Stimulated activated CD8-positive, alpha-beta memory T cell treated with anti-CD3 and anti-CD28 coated beads, Interleukin-4, amount 100 ng/mL, for 24 hours (primary cell): Measurements from ENCODE around the gene EPAS1.

Experiments used
- DNase-seq: peaks from one replicate; pipeline ENCODE4 v3.0.0-alpha.2; 2020; ENCODE audit warnings: low read depth

EPAS1 gene

DNA sequence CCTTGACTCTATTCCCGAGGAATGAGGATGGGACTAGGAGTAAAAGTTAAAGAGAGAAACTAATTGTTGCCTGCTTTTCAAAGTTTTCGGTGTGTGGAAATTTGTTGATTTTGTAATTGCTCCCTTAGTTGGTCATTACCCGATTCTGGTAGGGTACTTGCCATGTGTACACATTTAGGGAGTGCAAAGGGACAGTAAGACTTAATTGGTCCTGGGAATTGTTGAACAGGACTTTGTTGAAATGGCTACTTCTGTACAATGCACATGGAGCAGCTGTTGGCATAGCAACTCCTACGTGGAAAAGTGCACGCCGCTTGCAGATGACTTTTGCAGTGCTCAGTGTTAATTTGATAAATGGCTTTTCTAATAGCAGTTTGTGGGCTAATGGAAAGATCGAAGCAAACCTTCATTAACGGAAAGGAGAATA, 22.9 kb downstream of the EPAS1 start:
- no peak for DNase-seq

DNA sequence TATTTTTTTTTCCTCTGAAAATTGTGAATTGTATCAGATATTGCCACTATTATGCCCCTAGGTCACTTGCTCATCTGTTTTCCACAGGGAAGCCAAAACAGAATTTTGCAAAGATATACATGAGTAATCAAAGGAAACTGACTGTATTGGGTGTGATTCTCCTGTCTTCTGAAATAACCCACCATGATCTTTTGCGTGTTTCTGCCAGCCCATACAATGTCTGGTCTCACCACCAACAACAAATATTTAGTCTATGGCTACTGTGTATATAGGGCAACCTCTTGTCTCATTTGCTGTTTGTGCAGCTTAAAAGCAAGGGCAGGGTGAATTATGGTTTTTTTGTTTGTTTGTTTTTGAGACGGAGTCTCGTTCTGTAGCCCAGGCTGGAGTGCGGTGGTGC, 26.5 kb downstream of the EPAS1 start:
- no peak for DNase-seq

DNA sequence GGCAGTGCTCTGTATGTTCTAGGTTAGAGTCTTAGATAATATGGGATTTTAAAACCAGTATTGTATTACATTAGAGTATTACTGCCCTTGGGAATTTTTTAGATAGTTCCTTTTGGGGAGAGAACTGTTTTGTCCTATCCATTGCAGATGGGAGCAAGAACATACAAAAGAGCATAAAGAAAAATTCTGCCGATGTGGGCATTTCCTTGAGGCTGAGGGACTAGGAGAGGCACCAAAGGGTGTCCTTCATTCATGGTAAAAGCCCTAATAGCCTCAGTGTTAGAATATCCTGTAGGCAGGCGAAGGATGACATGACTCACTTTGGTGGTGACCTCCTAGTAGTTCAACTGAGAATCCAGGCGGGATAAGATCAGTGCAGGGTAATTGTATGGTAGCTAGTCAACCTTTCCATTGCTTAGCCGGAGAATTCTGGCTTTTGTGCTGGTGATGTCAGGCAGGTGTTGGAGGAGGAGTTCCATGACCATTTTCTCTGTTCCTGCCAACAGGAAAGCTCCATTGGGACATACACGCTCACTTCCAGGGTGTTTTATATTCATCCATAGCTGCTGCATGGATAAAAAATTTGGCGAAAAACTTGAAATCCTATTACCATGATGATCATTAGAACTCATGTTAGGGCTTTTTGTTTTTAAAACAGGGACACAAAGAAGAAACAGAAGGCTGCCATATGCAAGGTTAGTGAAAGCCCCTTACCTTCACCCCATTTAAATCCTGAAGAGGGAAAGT, 28.1 kb downstream of the EPAS1 start:
- no peak for DNase-seq

- DNase-seq = no peak
Observed at GRCh38 chr2:46326231-46326980, 29.2 kb downstream of the EPAS1 start.

DNA sequence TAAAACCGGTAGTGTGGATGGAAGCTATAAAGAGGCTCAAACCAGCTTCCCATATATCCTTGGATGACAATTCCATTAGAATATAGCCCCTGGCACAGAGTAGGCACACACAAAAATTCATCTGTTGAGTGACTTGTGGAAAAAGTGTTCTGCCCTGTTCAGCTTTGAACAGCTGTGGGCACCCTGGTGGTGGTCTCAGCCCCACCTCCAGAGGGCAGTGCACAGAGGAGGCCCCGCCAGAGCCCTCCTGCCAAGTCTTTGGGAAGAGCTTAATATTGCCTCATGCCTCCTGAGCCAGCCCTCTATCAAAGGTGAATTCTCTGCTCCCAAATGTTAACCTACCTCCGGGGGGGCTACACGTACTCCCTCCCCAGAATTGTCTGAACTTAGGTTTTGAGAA, 30.4 kb downstream of the EPAS1 start:
- DNase-seq = no peak

DNA sequence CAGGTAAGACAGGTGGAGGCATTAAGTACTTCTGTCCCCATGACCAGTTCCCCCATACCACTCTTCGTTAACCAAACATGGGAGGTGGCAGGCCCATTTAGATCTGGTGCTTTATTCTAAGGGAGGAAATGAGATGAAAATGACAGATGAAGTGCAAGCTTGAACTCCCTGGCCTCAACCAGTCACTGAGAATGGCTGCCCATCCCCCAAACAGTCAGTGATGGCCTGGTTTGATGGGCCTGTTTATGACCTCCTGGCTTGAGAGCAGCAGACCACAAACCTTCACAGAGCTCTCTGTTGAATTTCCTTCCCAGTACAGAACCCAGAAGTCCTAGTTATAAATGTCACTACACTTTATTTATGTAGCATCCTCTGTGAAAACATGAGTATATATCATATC, 31.1 kb downstream of the EPAS1 start:
- no peak for DNase-seq

GRCh38 chr2:46328829-46329228, 31.6 kb downstream of the EPAS1 start:
- no peak for DNase-seq

GRCh38 chr2:46329340-46329739, 32.1 kb downstream of the EPAS1 start:
- no peak for DNase-seq

DNA sequence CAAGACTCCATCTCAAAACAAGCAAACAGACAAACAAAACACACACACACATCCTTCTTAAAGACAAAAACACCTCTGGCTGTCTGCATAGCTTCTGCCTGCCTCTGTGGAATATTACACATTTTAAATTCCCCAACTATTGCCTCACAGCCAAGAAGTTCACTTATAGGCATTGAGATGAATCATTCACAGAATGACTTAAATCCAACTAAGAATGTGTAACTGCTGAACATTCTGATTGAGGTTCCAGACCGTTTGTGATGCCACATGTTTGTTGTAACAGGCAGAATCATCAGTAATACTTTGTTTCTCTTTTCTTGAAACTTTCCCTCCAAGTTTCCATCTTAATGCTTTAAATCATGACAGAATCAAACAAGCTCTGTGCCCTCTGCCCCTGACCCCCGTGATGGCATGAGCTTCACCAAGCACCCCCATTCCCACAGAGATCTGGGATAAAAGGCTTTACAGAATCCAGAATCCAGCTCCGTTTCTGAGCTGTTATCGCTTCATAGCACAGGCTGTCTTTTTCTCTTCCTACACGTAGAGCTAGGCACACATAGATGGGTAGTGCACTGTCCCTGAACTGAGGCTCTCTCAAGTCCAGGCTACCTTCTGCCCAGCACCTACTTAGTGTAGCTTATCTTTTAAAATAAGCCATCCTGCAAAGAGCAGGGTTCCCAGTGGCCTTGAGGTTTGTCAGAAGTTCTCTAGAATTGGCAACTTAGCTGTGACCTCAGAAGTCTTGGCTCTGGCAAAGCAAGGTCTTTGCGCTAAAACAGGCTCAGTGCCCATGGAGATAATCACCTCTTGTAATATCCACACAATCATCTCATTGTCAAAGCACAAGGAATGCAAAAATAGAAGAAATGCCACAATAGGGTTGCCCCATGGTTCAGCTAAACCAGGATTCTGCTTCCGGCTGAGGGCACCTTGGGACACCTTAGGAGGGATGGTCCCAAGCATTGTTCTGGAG, 32.9 kb downstream of the EPAS1 start:
- DNase-seq = no peak

- no peak for DNase-seq
Observed at GRCh38 chr2:46331109-46331766, 34.0 kb downstream of the EPAS1 start.

DNA sequence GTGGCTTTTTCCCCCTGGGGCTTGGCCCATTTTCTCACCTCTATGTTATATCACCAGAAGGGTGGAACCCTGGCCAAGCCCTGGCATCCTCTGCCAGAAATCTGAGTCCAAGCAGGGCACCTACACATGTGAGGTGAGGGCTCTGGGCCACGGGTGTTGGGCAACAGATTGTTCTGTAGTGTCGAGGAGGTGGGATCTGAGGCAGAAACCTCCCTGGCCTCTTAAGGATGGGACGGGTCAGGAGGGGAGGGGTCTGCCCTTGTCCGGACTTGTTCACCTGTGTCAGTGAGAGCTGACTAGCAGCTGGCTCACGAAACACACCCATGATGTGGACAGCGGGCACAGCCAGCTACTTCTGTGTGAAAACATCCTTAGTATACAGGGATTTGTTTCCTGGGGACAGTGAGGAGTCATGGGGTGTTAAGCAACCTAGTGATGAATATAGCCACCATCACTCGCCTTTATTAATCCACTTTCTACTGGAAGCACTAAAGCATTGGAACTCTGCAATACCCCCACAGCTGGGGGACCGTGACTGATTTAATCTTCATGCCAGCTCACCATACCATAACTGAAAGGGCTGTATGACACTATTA, 35.6 kb downstream of the EPAS1 start:
- DNase-seq = no peak

DNA sequence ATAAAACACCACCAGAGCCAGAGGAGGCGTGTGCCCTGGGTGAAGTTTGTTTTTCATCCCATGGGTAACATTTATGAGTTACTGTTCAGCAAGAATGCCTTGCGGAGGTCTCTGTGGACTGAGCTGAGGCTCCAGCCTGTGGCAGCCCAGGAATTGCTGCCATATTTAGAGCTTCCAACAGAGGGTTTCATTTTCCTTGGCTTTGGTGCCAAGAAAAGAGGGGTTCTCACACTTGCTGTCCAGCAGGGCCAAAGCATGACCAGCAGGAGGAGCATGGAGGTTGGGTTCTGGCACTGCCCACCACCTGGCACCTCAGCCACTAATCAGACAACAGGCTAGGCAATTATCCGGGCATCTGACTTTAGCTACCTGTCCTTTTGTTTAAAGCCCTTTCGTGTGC, 36.7 kb downstream of the EPAS1 start:
- DNase-seq = no peak

GRCh38 chr2:46334389-46335271, 37.4 kb downstream of the EPAS1 start:
- no peak for DNase-seq

- DNase-seq = no peak
Observed at GRCh38 chr2:46335391-46336282, 38.4 kb downstream of the EPAS1 start.

DNA sequence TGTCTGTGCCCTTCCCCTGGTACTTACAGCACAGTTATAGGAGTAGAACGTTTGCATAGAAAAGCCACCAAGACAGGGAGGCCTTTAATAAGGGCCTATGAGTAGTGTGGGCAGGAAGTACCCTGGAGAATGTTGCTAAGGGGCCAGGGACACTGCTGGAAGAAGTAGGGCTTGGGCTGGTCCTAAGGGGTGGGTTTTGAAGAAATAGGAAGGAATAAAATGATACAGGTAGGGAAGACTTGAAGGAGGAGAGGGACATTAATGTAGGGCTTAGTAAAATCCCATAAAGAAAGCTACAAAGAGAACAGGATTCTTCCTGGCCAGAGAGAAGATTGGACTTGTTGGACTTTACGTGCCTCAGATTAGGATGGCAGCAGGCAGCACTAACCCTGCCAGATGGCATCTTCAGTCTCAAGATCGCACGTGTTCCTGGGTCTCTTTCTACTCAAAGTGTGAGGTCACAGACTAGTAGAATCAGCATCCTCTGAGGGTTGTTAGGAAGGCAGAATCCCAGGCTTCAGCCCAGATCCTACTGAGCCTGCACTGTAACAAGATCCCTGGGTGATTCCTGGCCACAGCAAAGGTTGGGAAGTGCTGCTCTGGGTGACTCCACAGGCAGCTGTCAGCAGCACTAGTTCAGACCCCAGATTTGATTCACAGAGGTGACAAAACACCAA, 39.2 kb downstream of the EPAS1 start:
- DNase-seq = no peak

GRCh38 chr2:46337208-46337994, 40.2 kb downstream of the EPAS1 start:
- DNase-seq = no peak

DNA sequence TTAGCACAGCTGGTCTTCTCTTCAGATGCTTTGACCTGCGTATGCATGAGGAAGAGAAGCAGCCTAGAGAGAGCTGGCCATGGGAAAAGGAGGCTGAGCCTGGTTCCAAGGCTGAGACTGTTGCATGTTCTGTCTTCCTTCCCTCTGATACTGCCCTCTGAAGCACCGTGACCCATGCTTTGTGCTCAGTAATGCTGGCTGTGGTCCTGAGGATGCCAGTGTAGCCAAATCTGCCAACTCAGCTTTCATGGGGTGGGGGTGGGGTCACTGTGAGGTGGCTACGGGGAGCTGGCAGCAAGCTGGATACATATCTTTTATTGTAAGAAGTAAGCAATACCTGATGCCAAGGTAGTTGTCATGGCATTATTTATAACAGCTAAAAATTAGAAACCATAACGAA, 41.5 kb downstream of the EPAS1 start:
- no peak for DNase-seq

DNA sequence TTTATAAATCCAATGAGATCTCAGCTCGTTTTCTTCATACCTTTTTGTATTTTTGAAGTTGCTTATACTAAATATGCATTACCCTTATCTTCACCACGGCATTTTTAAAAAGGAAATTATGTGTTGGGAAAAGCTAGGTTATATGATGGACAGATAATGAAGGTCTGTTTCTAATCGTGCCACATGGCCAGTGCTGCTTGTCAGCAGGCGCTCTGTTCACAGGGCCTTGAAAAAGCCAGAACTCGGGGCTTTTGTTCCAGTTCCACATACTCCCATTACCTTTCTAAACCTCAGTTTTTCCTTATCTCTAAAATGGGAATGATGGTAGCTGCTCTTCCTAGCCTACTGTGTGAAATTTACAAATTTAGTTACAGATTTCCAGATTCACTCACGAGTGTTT, 42.0 kb downstream of the EPAS1 start:
- no peak for DNase-seq
